SJCRH30 (cell line): ENCODE data around the gene DCUN1D2. TPM values are rescaled to one million over a fixed set of nuclear protein-coding genes. Genes with fewer than 3 reads are reported as not detected.
"Not testable (repeated sequence)": the region's sequence is repeated elsewhere in the genome, so short reads cannot be mapped to it uniquely, and the experiment has no call there.

Source experiments
- DNase-seq, 2 experiments: peaks; one replicate each; pipeline ENCODE4 v3.0.0-alpha.2; 2015 to 2020
- H3K27ac ChIP-seq: fragments of 250-450 bp; sonication (Bioruptor Pico); 2 replicates; pipeline ENCODE4 v1.5.1; 2020; ENCODE audit warnings: mild to moderate bottlenecking, moderate library complexity
- H3K27me3 ChIP-seq: fragments of 250-450 bp; sonication (Bioruptor Pico); 2 replicates; pipeline ENCODE4 v1.5.1; 2020; ENCODE audit warnings: mild to moderate bottlenecking, moderate library complexity
- H3K36me3 ChIP-seq: fragments of 250-450 bp; sonication (Bioruptor Pico); 2 replicates; pipeline ENCODE4 v1.5.1; 2020; ENCODE audit warnings: mild to moderate bottlenecking, moderate library complexity
- H3K4me1 ChIP-seq: fragments of 250-450 bp; sonication (Bioruptor Pico); 2 replicates; pipeline ENCODE4 v1.5.1; 2020; ENCODE audit warnings: mild to moderate bottlenecking, moderate library complexity
- H3K4me3 ChIP-seq: fragments of 250-450 bp; sonication (Bioruptor Pico); 2 replicates; pipeline ENCODE4 v1.5.1; 2020; ENCODE audit warnings: mild to moderate bottlenecking, moderate library complexity
- H3K9me3 ChIP-seq: fragments of 250-450 bp; sonication (Bioruptor Pico); replicated peaks from 2 replicates; pipeline ENCODE4 v1.5.1; 2020; ENCODE audit warnings: mild to moderate bottlenecking, moderate library complexity
- total RNA-seq: library from RNA; depleted of rRNA; stranded (reverse); fragments of >200 nt; shearing (Covaris generic); gene quantifications from 2 replicates; pipeline ENCODE4 v1.2.3, GENCODE V29; 2014

The DCUN1D2 gene
- total RNA-seq, 1 experiment from 2014 or later = 25.9 TPM

GRCh38 chr13:113528101-113528812, 37.7 kb upstream of the DCUN1D2 start:
- Histone ChIP-seq H3K27ac (peak overlapping the region; percentile 35; the same call in 1 of the 2 replicates), H3K27me3 (no peaks in the 10 kb centered on the region), H3K4me3 (no peak overlapping the region), H3K9me3 (no peaks in the 10 kb centered on the region), H3K36me3 (peaks cover 35% of the 10 kb centered on the region), H3K4me1 (peaks cover 30% of the 10 kb centered on the region)
- peak; percentile 43 to 54 for DNase-seq

- Histone ChIP-seq H3K4me1 (peaks cover 29% of the 10 kb centered on the region), H3K4me3 (no peak overlapping the region), H3K27ac (peak overlapping the region; percentile 35; the same call in 1 of the 2 replicates), H3K9me3 (no peaks in the 10 kb centered on the region), H3K27me3 (no peaks in the 10 kb centered on the region), H3K36me3 (peaks cover 39% of the 10 kb centered on the region)
- DNase-seq = no peak
Measured at GRCh38 chr13:113527272-113527958, 36.9 kb upstream of the DCUN1D2 start.

GRCh38 chr13:113526466-113527220, 36.1 kb upstream of the DCUN1D2 start:
- Histone ChIP-seq H3K4me1 (peaks cover 21% of the 10 kb centered on the region), H3K4me3 (no peak overlapping the region), H3K27ac (no peak overlapping the region), H3K36me3 (peaks cover 38% of the 10 kb centered on the region), H3K27me3 (no peaks in the 10 kb centered on the region), H3K9me3 (no peaks in the 10 kb centered on the region)
- DNase-seq = no peak

- H3K27ac ChIP-seq, H3K9me3 ChIP-seq, H3K4me1 ChIP-seq, H3K27me3 ChIP-seq, DNase-seq, H3K4me3 ChIP-seq: not testable (repeated sequence)
- H3K36me3 ChIP-seq = peaks cover 23% of the 10 kb centered on the region
Measured at GRCh38 chr13:113522438-113522837, 31.9 kb upstream of the DCUN1D2 start.

- H3K27me3 ChIP-seq = no peaks in the 10 kb centered on the region
- H3K4me3 ChIP-seq = no peak overlapping the region
- no peaks in the 10 kb centered on the region for H3K4me1 ChIP-seq
- no peak overlapping the region for H3K27ac ChIP-seq
- peaks cover 15% of the 10 kb centered on the region for H3K36me3 ChIP-seq
- no peaks in the 10 kb centered on the region for H3K9me3 ChIP-seq
- no peak for DNase-seq
Measured at GRCh38 chr13:113520571-113520970, 30.1 kb upstream of the DCUN1D2 start.

DNA sequence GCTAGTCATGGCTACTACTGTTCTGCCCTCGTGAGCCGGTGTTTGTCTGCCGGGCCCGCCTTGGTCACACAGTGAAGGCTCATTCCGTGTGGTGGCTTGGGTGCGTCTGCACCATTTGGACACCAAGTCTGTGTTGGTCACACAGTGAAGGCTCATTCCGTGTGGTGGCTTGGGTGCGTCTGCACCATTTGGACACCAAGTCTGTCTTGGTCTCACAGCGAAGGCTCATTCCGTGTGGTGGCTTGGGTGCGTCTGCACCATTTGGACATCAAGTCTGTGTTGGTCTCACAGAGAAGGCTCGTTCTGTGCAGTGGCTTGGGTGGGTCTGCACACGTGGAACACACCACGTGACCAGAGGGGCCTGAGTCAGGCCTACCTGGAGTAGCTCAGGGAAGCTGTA, 29.0 kb upstream of the DCUN1D2 start:
- no peaks in the 10 kb centered on the region for H3K9me3 ChIP-seq
- peaks cover 12% of the 10 kb centered on the region for H3K36me3 ChIP-seq
- DNase-seq = no peak
- no peaks in the 10 kb centered on the region for H3K27me3 ChIP-seq
- H3K27ac ChIP-seq = no peak overlapping the region
- no peaks in the 10 kb centered on the region for H3K4me1 ChIP-seq
- no peak overlapping the region for H3K4me3 ChIP-seq

DNA sequence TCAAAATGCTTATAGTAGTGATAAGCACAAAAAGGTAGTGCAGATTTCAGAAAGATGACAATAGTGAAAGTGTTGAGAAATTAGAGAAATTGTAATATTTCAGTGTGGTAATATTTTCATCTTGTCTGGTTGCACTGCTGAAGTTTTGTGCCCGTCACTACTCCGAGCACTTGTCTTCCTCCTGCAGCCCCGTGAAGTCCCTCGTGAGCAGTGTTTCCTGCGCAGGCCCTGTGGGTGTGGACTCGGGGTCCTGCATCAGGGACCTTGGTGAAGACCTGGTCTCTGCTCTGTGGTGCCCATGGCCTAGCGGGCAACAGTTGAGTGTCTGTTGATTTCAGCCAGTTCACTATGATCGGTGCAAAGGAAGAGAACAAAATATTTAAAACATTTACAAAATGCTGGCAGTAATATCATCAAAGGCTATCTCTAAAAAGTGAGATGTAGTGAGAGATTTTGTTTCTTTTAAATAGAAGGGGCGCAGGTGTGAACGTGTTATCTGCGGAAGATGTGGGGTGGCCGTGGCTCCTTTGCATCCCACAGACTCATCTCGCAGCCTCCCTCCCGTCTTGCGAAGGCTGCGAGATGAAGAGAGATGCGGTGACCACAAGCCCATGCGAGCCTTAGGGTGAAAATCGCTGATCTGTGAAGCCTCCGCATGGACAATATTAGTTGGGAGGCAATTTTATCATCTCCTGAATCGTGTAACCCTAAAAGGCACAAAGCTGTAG, 27.7 kb upstream of the DCUN1D2 start:
- Histone ChIP-seq H3K4me3 (no peak overlapping the region), H3K27me3 (no peaks in the 10 kb centered on the region), H3K27ac (no peak overlapping the region), H3K9me3 (no peaks in the 10 kb centered on the region), H3K4me1 (no peaks in the 10 kb centered on the region), H3K36me3 (peaks cover 21% of the 10 kb centered on the region)
- no peak for DNase-seq

DNA sequence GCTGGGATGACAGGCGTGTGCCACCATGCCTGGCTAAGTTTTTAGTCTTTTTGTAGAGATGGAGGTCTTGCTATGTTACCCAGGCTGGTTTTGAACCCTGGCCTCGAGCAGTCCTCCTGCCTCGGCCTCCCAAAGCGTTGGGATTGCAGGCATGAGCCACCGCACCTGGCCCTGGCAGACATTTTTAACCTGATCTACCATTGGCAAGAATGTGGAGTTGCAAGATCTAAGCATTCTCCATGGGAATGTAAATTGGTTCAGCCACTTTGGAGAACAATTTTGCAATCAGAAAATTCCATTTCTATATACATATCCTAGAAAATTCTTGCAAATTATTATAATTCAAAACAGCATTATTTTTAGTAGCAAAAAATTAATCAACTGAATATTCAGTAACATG, 24.3 kb upstream of the DCUN1D2 start:
- H3K4me3 ChIP-seq = no peak overlapping the region
- no peaks in the 10 kb centered on the region for H3K9me3 ChIP-seq
- H3K36me3 ChIP-seq = peaks cover 26% of the 10 kb centered on the region
- H3K4me1 ChIP-seq = no peaks in the 10 kb centered on the region
- no peaks in the 10 kb centered on the region for H3K27me3 ChIP-seq
- no peak for DNase-seq
- no peak overlapping the region for H3K27ac ChIP-seq

DNA sequence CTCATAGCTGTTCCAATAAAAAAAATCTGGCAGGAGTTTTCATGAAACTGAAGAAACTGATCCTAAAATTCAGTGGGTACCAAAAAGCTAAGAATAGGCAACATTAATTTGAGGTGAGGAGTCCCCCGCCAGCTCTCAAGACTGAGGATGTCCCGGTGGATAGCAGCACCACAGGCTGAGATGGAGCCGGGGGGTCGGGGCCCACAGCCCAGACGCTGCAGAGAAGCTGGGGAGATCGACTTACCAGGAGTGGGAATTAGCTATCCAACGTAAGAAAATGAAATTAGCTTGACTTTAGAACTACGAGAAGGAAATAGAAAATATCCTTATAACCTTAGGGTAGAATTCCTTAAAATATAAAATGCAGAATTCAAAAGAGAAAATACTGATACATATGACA, 23.2 kb upstream of the DCUN1D2 start:
- H3K9me3 ChIP-seq = no peaks in the 10 kb centered on the region
- no peak for DNase-seq
- H3K27me3 ChIP-seq = no peaks in the 10 kb centered on the region
- H3K36me3 ChIP-seq = peaks cover 28% of the 10 kb centered on the region
- no peak overlapping the region for H3K4me3 ChIP-seq
- H3K4me1 ChIP-seq = no peaks in the 10 kb centered on the region
- H3K27ac ChIP-seq = no peak overlapping the region

- Histone ChIP-seq H3K27me3 (no peaks in the 10 kb centered on the region), H3K9me3 (no peaks in the 10 kb centered on the region), H3K36me3 (peaks cover 28% of the 10 kb centered on the region)
Measured at GRCh38 chr13:113511361-113511760, 20.9 kb upstream of the DCUN1D2 start.

GRCh38 chr13:113510871-113511270, 20.4 kb upstream of the DCUN1D2 start:
- peaks cover 27% of the 10 kb centered on the region for H3K36me3 ChIP-seq
- no peaks in the 10 kb centered on the region for H3K27me3 ChIP-seq
- H3K9me3 ChIP-seq = no peaks in the 10 kb centered on the region
- H3K27ac ChIP-seq = no peak overlapping the region
- no peak for DNase-seq
- no peaks in the 10 kb centered on the region for H3K4me1 ChIP-seq
- H3K4me3 ChIP-seq = no peak overlapping the region

More at GRCh38 chr13:113511361-113511760, 20.9 kb upstream of the DCUN1D2 start:
- H3K4me3 ChIP-seq = no peak overlapping the region
- H3K4me1 ChIP-seq = no peaks in the 10 kb centered on the region
- no peak for DNase-seq
- no peak overlapping the region for H3K27ac ChIP-seq

- Histone ChIP-seq H3K9me3 (no peaks in the 10 kb centered on the region), H3K4me3 (no peak overlapping the region), H3K36me3 (peaks cover 33% of the 10 kb centered on the region), H3K4me1 (no peaks in the 10 kb centered on the region), H3K27ac (no peak overlapping the region), H3K27me3 (no peaks in the 10 kb centered on the region)
- DNase-seq = no peak
Measured at GRCh38 chr13:113509989-113510388, 19.5 kb upstream of the DCUN1D2 start.

- DNase-seq = no peak
- H3K27ac ChIP-seq = no peak overlapping the region
- H3K36me3 ChIP-seq = peaks cover 39% of the 10 kb centered on the region
- H3K4me3 ChIP-seq = no peak overlapping the region
- no peaks in the 10 kb centered on the region for H3K27me3 ChIP-seq
- H3K9me3 ChIP-seq = no peaks in the 10 kb centered on the region
- no peaks in the 10 kb centered on the region for H3K4me1 ChIP-seq
Measured at GRCh38 chr13:113508521-113509254, 18.2 kb upstream of the DCUN1D2 start.
